Mesenteric fat pad (tissue), 1 donor: ENCODE data around the gene TOMM70. TPM values are rescaled to one million over a fixed set of nuclear protein-coding genes. Genes with fewer than 3 reads are reported as not detected.
"Not testable (repeated sequence)": the region's sequence is repeated elsewhere in the genome, so short reads cannot be mapped to it uniquely, and the experiment has no call there.

Experiments
- DNase-seq: peaks from one replicate; pipeline ENCODE4 v3.0.0-alpha.2; 2020; ENCODE audit warnings: low spot score
- total RNA-seq: library from RNA; stranded (reverse); fragmentation: NEBNext Ultra II Directional; extraction: Animal tissue kit (Norgen Biotek cat#: 25700); gene quantifications from one replicate; pipeline ENCODE4 v1.2.1, GENCODE V29; 2021
- donor health status: DM: yes; HTN: yes; CAD: no.

TOMM70 gene
- total RNA-seq, 1 donor from 2014 or later: 47.8 TPM

- DNase-seq: no peak
Observed at GRCh38 chr3:100364421-100364820, 36.5 kb downstream of the TOMM70 start.

- no peak for DNase-seq
Observed at GRCh38 chr3:100361897-100362296, 39.0 kb downstream of the TOMM70 start.

GRCh38 chr3:100360757-100361496 is 40.0 kb downstream of the TOMM70 start:
- no peak for DNase-seq

- no peak for DNase-seq
Observed at GRCh38 chr3:100359035-100359434, 41.9 kb downstream of the TOMM70 start.

GRCh38 chr3:100358413-100358812 is 42.5 kb downstream of the TOMM70 start:
- no peak for DNase-seq

- DNase-seq: no peak
Observed at GRCh38 chr3:100354850-100355249, 46.0 kb downstream of the TOMM70 start.

GRCh38 chr3:100352296-100353231 is 48.3 kb downstream of the TOMM70 start:
- DNase-seq: no peak

GRCh38 chr3:100351770-100352169 is 49.1 kb downstream of the TOMM70 start:
- not testable (repeated sequence) for DNase-seq

GRCh38 chr3:100348727-100349126 is 52.2 kb downstream of the TOMM70 start:
- no peak for DNase-seq

- no peak for DNase-seq
Observed at GRCh38 chr3:100340527-100340926, 60.4 kb downstream of the TOMM70 start.

- no peak for DNase-seq
Observed at GRCh38 chr3:100339786-100340185, 61.1 kb downstream of the TOMM70 start.

- DNase-seq: no peak
Observed at GRCh38 chr3:100338911-100339310, 62.0 kb downstream of the TOMM70 start.

- not testable (repeated sequence) for DNase-seq
Observed at GRCh38 chr3:100336229-100336628, 64.7 kb downstream of the TOMM70 start.

GRCh38 chr3:100335434-100335833 is 65.5 kb downstream of the TOMM70 start:
- DNase-seq: no peak

- DNase-seq: peak; percentile 93
Observed at GRCh38 chr3:100334488-100335351, 66.2 kb downstream of the TOMM70 start, which contains the start of gene NIT2. TSS of gene NIT2 (plus strand) at chr3:100334757. CDS start at chr3:100334792, 35 bp downstream.

- no peak for DNase-seq
Observed at GRCh38 chr3:100333970-100334487, 66.9 kb downstream of the TOMM70 start.

GRCh38 chr3:100333051-100333450 is 67.8 kb downstream of the TOMM70 start:
- DNase-seq: no peak

GRCh38 chr3:100331660-100332059 is 69.2 kb downstream of the TOMM70 start:
- no peak for DNase-seq

- DNase-seq: no peak
Observed at GRCh38 chr3:100330651-100331050, 70.2 kb downstream of the TOMM70 start.

GRCh38 chr3:100329800-100330489 is 70.9 kb downstream of the TOMM70 start:
- no peak for DNase-seq
